ENCODE data around the gene EGLN1. TPM values are rescaled to one million over a fixed set of nuclear protein-coding genes. Genes with fewer than 3 reads are reported as not detected.

Gene EGLN1
- total RNA-seq, 4 donors from 2014 or later = 43.9 to 79.9 (median 58.7) TPM

DNA sequence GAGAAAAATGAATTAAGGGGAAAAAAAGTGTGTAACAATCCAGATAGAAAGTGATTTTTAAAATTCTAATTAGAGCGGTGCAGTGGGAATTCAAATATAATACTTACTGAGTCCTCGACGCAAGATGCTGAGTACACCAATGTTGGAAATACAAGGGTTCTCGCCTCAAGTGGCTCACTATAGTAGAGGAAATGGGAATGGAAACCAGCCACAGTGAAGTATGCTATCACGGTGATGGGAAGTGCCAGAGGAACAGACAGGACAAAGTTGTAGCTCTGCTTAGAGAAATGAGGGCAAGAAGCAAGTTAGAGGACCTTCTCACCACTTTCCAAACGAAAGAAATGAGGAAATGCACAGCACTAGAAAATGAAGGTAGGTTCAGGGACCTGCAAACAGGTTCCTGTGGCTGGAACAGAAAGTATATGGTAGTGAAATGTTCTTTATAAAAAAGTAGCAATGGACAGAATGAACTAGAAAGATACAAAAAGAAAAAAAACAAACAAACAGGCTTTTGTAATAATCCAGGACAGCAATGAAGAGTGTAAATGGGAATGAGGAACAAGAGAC, 13.5 kb downstream of the EGLN1 start:
- Histone ChIP-seq H3K27me3 (peaks cover 0 to 3% (median 0%) of the 10 kb centered on the region in 4 donors), H3K9me3 (no peaks in the 10 kb centered on the region), H3K36me3 (no peaks in the 10 kb centered on the region), H3K4me1 (peaks cover 76 to 92% (median 82%) of the 10 kb centered on the region in 4 donors), H3K4me3 (no peak overlapping the region), H3K27ac (replicated peaks in 1 of 4) (peak overlapping the region in 3 of 4 donors; percentile 7 to 68 (median 48))
- no peak for DNase-seq (ENCODE audit: extremely low spot score)
- intact Hi-C loops (cut with DNase I) = no loop called here
- WGBS = 71% methylated on average over 6 of the region's 6 CpGs
- no peak for TF ChIP-seq EP300 (IDR thresholded peaks at IDR 0.05)
- TF ChIP-seq POLR2AphosphoS5 (IDR thresholded peaks at IDR 0.05) = no peak
- TF ChIP-seq, protein P1, sequence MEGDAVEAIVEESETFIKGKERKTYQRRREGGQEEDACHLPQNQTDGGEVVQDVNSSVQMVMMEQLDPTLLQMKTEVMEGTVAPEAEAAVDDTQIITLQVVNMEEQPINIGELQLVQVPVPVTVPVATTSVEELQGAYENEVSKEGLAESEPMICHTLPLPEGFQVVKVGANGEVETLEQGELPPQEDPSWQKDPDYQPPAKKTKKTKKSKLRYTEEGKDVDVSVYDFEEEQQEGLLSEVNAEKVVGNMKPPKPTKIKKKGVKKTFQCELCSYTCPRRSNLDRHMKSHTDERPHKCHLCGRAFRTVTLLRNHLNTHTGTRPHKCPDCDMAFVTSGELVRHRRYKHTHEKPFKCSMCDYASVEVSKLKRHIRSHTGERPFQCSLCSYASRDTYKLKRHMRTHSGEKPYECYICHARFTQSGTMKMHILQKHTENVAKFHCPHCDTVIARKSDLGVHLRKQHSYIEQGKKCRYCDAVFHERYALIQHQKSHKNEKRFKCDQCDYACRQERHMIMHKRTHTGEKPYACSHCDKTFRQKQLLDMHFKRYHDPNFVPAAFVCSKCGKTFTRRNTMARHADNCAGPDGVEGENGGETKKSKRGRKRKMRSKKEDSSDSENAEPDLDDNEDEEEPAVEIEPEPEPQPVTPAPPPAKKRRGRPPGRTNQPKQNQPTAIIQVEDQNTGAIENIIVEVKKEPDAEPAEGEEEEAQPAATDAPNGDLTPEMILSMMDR (IDR thresholded peaks at IDR 0.05) = no peak
- TF ChIP-seq POLR2A (IDR thresholded peaks at IDR 0.05; ENCODE audit: low read depth) = no peak

DNA sequence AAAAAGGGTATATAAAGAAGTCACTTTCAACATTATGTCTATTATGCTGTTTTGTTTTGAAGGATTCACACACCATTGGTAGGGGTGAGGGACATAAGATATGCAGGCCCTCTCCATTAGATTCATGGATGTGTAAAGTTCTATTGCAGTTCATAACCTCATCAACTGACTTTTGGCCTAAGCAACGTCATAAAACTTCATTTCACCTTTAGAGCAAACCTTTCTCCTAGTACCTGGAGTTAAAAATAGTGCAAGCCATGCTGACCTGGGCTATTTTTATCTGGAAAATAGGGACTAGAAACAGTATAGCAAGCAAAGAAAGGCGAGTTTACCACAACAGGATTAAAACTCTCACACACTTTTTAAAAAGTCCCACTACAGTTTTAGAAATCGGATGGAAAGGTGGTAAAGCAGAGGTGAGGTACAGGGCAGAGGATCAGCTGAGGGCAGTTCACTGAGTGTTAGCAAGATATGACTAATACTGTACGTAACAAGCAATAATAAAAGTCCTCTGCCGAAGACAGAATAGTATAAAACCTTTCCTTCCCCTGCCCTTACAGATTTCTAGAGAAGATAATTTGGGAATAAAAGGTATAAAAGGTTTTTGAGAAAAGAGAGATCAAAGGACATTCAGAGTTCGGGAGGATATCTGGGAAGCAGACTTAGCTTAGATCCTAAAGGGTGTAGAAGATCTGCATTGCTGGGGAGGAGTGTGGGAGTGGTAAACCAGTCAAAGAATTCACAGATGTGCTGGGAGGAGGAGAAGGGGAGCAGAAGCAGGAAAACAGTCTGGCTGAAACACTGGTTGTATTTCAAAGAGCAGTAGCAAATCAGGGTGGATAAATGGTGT, 14.3 kb downstream of the EGLN1 start:
- Histone ChIP-seq H3K27me3 (peaks cover 0 to 3% (median 0%) of the 10 kb centered on the region in 4 donors), H3K9me3 (no peaks in the 10 kb centered on the region), H3K27ac (replicated peaks in 1 of 4) (peak overlapping the region in 3 of 4 donors; percentile 7 to 68 (median 48)), H3K36me3 (no peaks in the 10 kb centered on the region), H3K4me3 (peak overlapping the region in 1 of 4 donors; percentile 4), H3K4me1 (peaks cover 72 to 83% (median 76%) of the 10 kb centered on the region in 4 donors)
- no peak for DNase-seq (ENCODE audit: extremely low spot score)
- intact Hi-C loops (cut with DNase I) = no loop called here
- TF ChIP-seq, protein P1 (IDR thresholded peaks at IDR 0.05) = no peak
- TF ChIP-seq POLR2A (IDR thresholded peaks at IDR 0.05; ENCODE audit: low read depth) (no peak), EP300 (IDR thresholded peaks at IDR 0.05) (no peak), POLR2AphosphoS5 (IDR thresholded peaks at IDR 0.05) (no peak)
- 42% methylated on average over 6 of the region's 6 CpGs for WGBS

DNA sequence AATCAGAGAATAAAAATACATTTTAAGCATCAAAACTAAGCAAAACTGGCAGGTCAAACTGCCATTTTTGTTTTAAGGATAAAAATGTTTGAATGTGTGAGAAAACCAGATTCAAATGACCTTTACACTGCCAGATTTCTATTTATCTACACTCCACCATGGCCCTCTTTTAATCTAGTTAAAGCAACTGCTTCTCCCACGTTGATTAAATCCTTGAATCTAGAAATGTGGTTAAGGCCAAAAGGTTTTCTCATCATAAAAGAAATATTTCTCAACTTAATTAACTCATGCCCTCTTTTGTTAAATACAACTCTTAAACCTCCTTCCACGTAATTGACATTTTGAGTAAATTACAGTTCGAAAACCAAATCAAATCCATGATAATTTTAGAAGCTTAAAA, 15.0 kb downstream of the EGLN1 start:
- no peak for DNase-seq (ENCODE audit: extremely low spot score)
- no peak overlapping the region for H3K4me3 ChIP-seq
- intact Hi-C loops (cut with DNase I) = no loop called here
- WGBS = 62% methylated on average over 3 of the region's 3 CpGs
- no peaks in the 10 kb centered on the region for H3K27me3 ChIP-seq
- H3K27ac ChIP-seq (replicated peaks in 1 of 4) = no peak overlapping the region
- TF ChIP-seq, protein P1 (IDR thresholded peaks at IDR 0.05) = no peak
- TF ChIP-seq POLR2A (IDR thresholded peaks at IDR 0.05; ENCODE audit: low read depth) = no peak
- no peak for TF ChIP-seq EP300 (IDR thresholded peaks at IDR 0.05)
- no peak for TF ChIP-seq POLR2AphosphoS5 (IDR thresholded peaks at IDR 0.05)
- no peaks in the 10 kb centered on the region for H3K9me3 ChIP-seq
- H3K36me3 ChIP-seq = no peaks in the 10 kb centered on the region
- peaks cover 65 to 76% (median 70%) of the 10 kb centered on the region in 4 donors for H3K4me1 ChIP-seq

DNA sequence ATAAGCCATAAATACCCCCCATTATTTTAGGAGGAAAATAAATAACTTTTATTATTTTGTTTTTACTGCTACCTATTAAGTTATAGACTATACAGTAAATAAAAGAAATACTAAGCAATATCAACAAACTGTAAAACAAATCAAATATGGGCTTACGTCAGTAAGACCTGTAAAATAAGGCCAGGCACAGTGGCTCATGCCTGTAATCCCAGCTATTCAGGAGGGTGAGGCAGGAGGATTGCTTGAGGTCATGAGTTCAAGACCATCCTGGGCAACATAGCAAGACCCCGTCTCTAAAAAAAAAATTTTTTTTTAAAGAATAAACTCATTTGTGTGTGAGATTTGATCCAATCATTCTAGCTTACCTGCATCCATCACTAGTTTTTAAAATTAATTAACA, 17.8 kb downstream of the EGLN1 start:
- H3K27me3 ChIP-seq = no peaks in the 10 kb centered on the region
- no peak overlapping the region for H3K27ac ChIP-seq (replicated peaks in 1 of 4)
- no peak for DNase-seq (ENCODE audit: extremely low spot score)
- WGBS = 92% methylated on average over 2 of the region's 2 CpGs
- TF ChIP-seq, protein P1 (IDR thresholded peaks at IDR 0.05) = no peak
- no peak for TF ChIP-seq POLR2AphosphoS5 (IDR thresholded peaks at IDR 0.05)
- no peak for TF ChIP-seq EP300 (IDR thresholded peaks at IDR 0.05)
- no peak for TF ChIP-seq POLR2A (IDR thresholded peaks at IDR 0.05; ENCODE audit: low read depth)
- intact Hi-C loops (cut with DNase I) = no loop called here
- no peaks in the 10 kb centered on the region for H3K36me3 ChIP-seq
- H3K4me1 ChIP-seq = peaks cover 52 to 72% (median 65%) of the 10 kb centered on the region in 4 donors
- no peaks in the 10 kb centered on the region for H3K9me3 ChIP-seq
- no peak overlapping the region for H3K4me3 ChIP-seq

Measured in esophagus muscularis mucosa (tissue), 4 donors.